Smooth muscle cell (in vitro differentiated cells): ENCODE measurements around the gene BPIFA3. TPM values are rescaled to one million over a fixed set of nuclear protein-coding genes. Genes with fewer than 3 reads are reported as not detected.

Experiments
- DNase-seq: peaks from one replicate; lab custom pipeline; 2025; ENCODE audit not compliant: unreplicated experiment; lab: John Stamatoyannopoulos, UW
- H2AFZ ChIP-seq: fragments of 200-600 bp; sonication (generic); 2 replicates; pipeline ENCODE4 v1.6.0; 2016; ENCODE audit warnings: antibody characterized with exemption, low read depth, mild to moderate bottlenecking
- H3F3A ChIP-seq: fragments of 200-600 bp; sonication (generic); 2 replicates; pipeline ENCODE4 v1.6.0; 2017; ENCODE audit warnings: antibody characterized with exemption, low read depth
- H3K27ac ChIP-seq: fragments of 200-600 bp; sonication (generic); 2 replicates; pipeline ENCODE4 v1.5.1; 2016; ENCODE audit warnings: low read depth, mild to moderate bottlenecking
- H3K27me3 ChIP-seq: fragments of 200-600 bp; sonication (generic); 2 replicates; pipeline ENCODE4 v1.6.1; 2016; ENCODE audit warnings: low read depth, mild to moderate bottlenecking
- H3K36me3 ChIP-seq: fragments of 200-600 bp; sonication (generic); 2 replicates; pipeline ENCODE4 v1.5.1; 2016; ENCODE audit warnings: low read depth
- H3K4me1 ChIP-seq: fragments of 200-600 bp; sonication (generic); 2 replicates; pipeline ENCODE4 v1.5.1; 2016; ENCODE audit warnings: low read depth
- H3K4me2 ChIP-seq: fragments of 200-600 bp; sonication (generic); 2 replicates; pipeline ENCODE4 v1.6.0; 2016; ENCODE audit warnings: mild to moderate bottlenecking
- H3K4me3 ChIP-seq: fragments of 200-600 bp; sonication (generic); 2 replicates; pipeline ENCODE4 v1.5.1; 2016; ENCODE audit warnings: mild to moderate bottlenecking
- H3K79me2 ChIP-seq: fragments of 200-600 bp; sonication (generic); 2 replicates; pipeline ENCODE4 v1.6.0; 2016; ENCODE audit warnings: low read depth, mild to moderate bottlenecking
- H3K9ac ChIP-seq: fragments of 200-600 bp; sonication (generic); 2 replicates; pipeline ENCODE4 v1.6.0; 2016; ENCODE audit warnings: low read depth
- H3K9me3 ChIP-seq: fragments of 200-600 bp; sonication (generic); replicated peaks from 2 replicates; pipeline ENCODE4 v1.5.1; 2016; ENCODE audit warnings: low read depth
- H4K20me1 ChIP-seq: fragments of 200-600 bp; sonication (generic); 2 replicates; pipeline ENCODE4 v1.6.0; 2016; ENCODE audit warnings: low read depth
- WGBS: methylation state at CpG from one replicate; pipeline ENCODE4 v1.1.7; 2016; ENCODE audit warnings: low lambda C conversion rate; 5-methylcytosine and 5-hydroxymethylcytosine counted together
- polyA plus RNA-seq: library from polyadenylated mRNA; unstranded; fragments of >200 nt; fragmentation: Nextera tagmentation; extraction: Ambion mirVana; gene quantifications from 2 replicates; pipeline ENCODE4 v1.2.1, GENCODE V29; 2016
- total RNA-seq: library from RNA; depleted of rRNA; stranded (reverse); fragments of >200 nt; gene quantifications from 2 replicates; pipeline ENCODE4 v1.2.3, GENCODE V29; 2014
- TF ChIP-seq, protein P1 (sequence below): fragments of 200-600 bp; sonication (generic); IDR thresholded peaks from 2 replicates; pipeline ENCODE4 v1.5.1; 2017; ENCODE audit warnings: borderline replicate concordance, mild to moderate bottlenecking, antibody characterized with exemption; ENCODE audit not compliant: insufficient read depth, poor library complexity, severe bottlenecking

BPIFA3 gene
- total and polyA plus RNA-seq, 2 experiments from 2014 or later: not detected

DNA sequence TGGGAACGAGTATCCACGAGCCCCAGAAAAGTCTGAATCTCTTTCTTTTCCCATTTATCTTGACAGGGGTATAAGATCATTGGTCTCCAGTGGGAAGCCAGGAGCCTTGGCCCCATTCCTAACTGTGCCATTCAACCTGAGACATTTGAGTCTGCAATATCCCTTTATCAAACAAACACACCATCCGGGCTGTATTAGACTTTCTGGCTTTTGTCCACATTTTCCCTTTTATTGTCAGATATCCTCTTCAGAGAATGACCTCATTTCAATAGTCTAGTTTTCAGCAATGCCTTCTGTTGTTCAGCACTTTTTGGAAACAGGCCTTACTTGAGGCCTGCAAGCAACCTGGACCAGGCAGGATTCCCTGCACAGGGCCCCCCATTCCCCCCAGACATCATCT, 34.3 kb downstream of the BPIFA3 start:
- Histone ChIP-seq H3K4me2 (no peak overlapping the region), H3K9ac (no peak overlapping the region), H3F3A (no peaks in the 10 kb centered on the region), H3K4me1 (no peaks in the 10 kb centered on the region), H3K36me3 (no peaks in the 10 kb centered on the region), H3K9me3 (no peaks in the 10 kb centered on the region), H3K79me2 (no peaks in the 10 kb centered on the region), H4K20me1 (no peaks in the 10 kb centered on the region), H3K4me3 (no peak overlapping the region), H3K27me3 (peaks cover 10% of the 10 kb centered on the region), H3K27ac (no peak overlapping the region), H2AFZ (no peak overlapping the region)
- WGBS: 90% methylated on average over 3 of the region's 3 CpGs
- no peak for DNase-seq
- TF ChIP-seq, protein P1, sequence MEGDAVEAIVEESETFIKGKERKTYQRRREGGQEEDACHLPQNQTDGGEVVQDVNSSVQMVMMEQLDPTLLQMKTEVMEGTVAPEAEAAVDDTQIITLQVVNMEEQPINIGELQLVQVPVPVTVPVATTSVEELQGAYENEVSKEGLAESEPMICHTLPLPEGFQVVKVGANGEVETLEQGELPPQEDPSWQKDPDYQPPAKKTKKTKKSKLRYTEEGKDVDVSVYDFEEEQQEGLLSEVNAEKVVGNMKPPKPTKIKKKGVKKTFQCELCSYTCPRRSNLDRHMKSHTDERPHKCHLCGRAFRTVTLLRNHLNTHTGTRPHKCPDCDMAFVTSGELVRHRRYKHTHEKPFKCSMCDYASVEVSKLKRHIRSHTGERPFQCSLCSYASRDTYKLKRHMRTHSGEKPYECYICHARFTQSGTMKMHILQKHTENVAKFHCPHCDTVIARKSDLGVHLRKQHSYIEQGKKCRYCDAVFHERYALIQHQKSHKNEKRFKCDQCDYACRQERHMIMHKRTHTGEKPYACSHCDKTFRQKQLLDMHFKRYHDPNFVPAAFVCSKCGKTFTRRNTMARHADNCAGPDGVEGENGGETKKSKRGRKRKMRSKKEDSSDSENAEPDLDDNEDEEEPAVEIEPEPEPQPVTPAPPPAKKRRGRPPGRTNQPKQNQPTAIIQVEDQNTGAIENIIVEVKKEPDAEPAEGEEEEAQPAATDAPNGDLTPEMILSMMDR: no peak

DNA sequence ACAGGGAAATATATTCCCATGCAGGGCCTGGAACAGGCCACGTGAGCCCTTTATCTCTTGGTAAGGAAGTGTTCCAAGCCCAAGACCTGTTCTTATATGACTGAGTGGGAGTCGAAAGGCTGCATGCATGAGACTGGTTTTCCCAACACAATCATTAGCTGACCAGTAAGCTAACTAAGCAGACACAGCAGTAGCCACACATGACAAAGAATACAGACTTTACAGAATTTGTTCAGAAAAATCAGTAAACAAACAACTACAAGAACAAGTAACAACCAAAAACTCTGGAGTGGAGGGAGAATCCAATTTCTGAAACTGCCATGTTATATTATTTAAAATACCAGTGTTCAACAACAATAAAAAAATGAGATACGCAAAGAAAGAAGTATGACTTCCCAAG, 35.3 kb downstream of the BPIFA3 start:
- Histone ChIP-seq H3K27me3 (peaks cover 3% of the 10 kb centered on the region), H3K36me3 (no peaks in the 10 kb centered on the region), H3K4me1 (no peaks in the 10 kb centered on the region), H4K20me1 (no peaks in the 10 kb centered on the region), H3F3A (no peaks in the 10 kb centered on the region), H3K9ac (no peak overlapping the region), H3K9me3 (no peaks in the 10 kb centered on the region), H3K4me3 (no peak overlapping the region), H3K27ac (no peak overlapping the region), H3K4me2 (no peak overlapping the region), H2AFZ (no peak overlapping the region), H3K79me2 (no peaks in the 10 kb centered on the region)
- WGBS: 84% methylated on average over 3 of the region's 3 CpGs
- no peak for DNase-seq
- TF ChIP-seq, protein P1: no peak

DNA sequence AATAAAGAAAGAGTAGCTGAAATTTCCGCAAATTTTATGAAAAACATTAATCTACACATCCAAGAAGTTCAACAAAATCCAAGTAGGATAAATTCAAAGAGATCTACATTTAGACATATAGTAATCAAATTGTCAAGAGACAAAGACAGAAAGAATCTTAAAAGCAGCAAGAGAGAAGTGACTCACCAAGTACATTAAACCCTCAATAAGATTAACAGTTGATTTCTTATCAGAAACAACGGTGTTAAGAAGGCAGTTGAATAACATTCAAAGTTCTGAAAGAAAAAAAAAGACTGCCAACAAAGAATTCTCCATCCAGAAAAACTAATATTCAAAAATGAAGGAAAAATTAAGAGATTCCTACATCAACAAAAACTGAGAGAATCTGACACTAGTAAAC, 37.9 kb downstream of the BPIFA3 start:
- no peak overlapping the region for H3K4me3 ChIP-seq
- H3K27ac ChIP-seq: no peak overlapping the region
- no peaks in the 10 kb centered on the region for H3F3A ChIP-seq
- no peak for DNase-seq
- no peaks in the 10 kb centered on the region for H3K9me3 ChIP-seq
- H3K4me2 ChIP-seq: no peak overlapping the region
- H2AFZ ChIP-seq: no peak overlapping the region
- H3K79me2 ChIP-seq: no peaks in the 10 kb centered on the region
- H3K36me3 ChIP-seq: no peaks in the 10 kb centered on the region
- H4K20me1 ChIP-seq: no peaks in the 10 kb centered on the region
- peaks cover 12% of the 10 kb centered on the region for H3K27me3 ChIP-seq
- 44% methylated on average over 2 of the region's 2 CpGs for WGBS
- no peaks in the 10 kb centered on the region for H3K4me1 ChIP-seq
- no peak overlapping the region for H3K9ac ChIP-seq
- TF ChIP-seq, protein P1: no peak

DNA sequence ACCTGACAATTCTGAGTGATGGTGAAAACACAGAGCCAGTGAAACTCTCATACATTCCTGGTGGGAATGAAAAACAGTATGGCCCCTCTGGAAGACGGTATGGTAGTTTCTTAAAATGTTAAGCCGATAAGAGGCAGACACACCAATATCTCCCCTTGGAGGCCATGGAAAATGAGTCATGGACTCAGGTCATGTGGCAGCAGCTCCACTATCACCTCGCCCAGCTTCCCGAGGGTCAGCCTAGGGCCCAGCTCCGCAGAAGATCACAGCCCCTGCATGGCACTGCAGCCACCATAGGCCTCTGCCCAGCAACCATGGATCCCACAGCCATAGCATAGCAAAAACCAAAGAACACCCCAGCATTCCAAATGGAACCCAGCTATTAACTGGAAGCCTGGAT, 40.1 kb downstream of the BPIFA3 start:
- DNase-seq: no peak
- Histone ChIP-seq H3F3A (no peaks in the 10 kb centered on the region), H2AFZ (no peak overlapping the region), H3K79me2 (no peaks in the 10 kb centered on the region), H3K9me3 (no peaks in the 10 kb centered on the region), H3K36me3 (no peaks in the 10 kb centered on the region), H3K4me3 (no peak overlapping the region), H4K20me1 (no peaks in the 10 kb centered on the region), H3K27ac (no peak overlapping the region), H3K9ac (no peak overlapping the region), H3K4me1 (no peaks in the 10 kb centered on the region), H3K4me2 (no peak overlapping the region), H3K27me3 (peaks cover 18% of the 10 kb centered on the region)
- TF ChIP-seq, protein P1: no peak
- 77% methylated on average over 5 of the region's 5 CpGs for WGBS
